Upper lobe of left lung (tissue), 6 donors: ENCODE results near the gene LILRB2. TPM values are rescaled to one million over a fixed set of nuclear protein-coding genes. Genes with fewer than 3 reads are reported as not detected.
A peak's percentile ranks its signal among the peaks of the same experiment; 100 is the strongest.
"Not testable (repeated sequence)": the region's sequence is repeated elsewhere in the genome, so short reads cannot be mapped to it uniquely, and the experiment has no call there.

Experiments
- ATAC-seq, 2 donors: fragments of 200-7000 bp; cut with Tn5 transposase; one replicate each; pipeline ENCODE4 v1.9.1; 2022; ENCODE audit warnings: mild to moderate bottlenecking in 2 of 2, moderate library complexity in 2 of 2; ENCODE audit not compliant: low FRiP score in 2 of 2
- DNase-seq, 2 donors: peaks; one replicate each; pipeline ENCODE4 v3.0.0-alpha.2; 2019 to 2020
- H3K27ac ChIP-seq, 4 donors: fragments of 200-600 bp; sonication (generic); one replicate each; pipeline ENCODE4 v1.5.1; 2016 to 2019
- H3K27me3 ChIP-seq, 4 donors: fragments of 200-600 bp; sonication (generic); one replicate each; pipeline ENCODE4 v1.5.1; 2017 to 2019
- H3K36me3 ChIP-seq, 4 donors: fragments of 200-600 bp; sonication (generic); one replicate each; pipeline ENCODE4 v1.5.1; 2016 to 2019
- H3K4me1 ChIP-seq, 4 donors: fragments of 200-600 bp; sonication (generic); one replicate each; pipeline ENCODE4 v1.5.1; 2018 to 2019
- H3K4me3 ChIP-seq, 4 donors: fragments of 200-600 bp; sonication (generic); one replicate each; pipeline ENCODE4 v1.5.1; 2017 to 2019; ENCODE audit warnings: mild to moderate bottlenecking in 2 of 4, moderate library complexity in 1 of 4
- H3K9me3 ChIP-seq, 4 donors: fragments of 200-600 bp; sonication (generic); one replicate each; pipeline ENCODE4 v1.5.1; 2018 to 2019
- EP300 ChIP-seq, 4 donors: sonication (generic); formaldehyde crosslinking; IDR thresholded peaks; one replicate each; pipeline ENCODE4 v1.5.1; 2017; ENCODE audit warnings: antibody characterized with exemption in 4 of 4, control low read depth in 2 of 4
- POLR2A ChIP-seq, 4 donors: fragments of 450-650 bp; IDR thresholded peaks; one replicate each; pipeline ENCODE4 v1.5.1; 2016 to 2017; ENCODE audit warnings: antibody characterized with exemption in 4 of 4, mild to moderate bottlenecking in 2 of 4
- POLR2AphosphoS5 ChIP-seq, 2 donors: sonication (generic); formaldehyde crosslinking; IDR thresholded peaks; one replicate each; pipeline ENCODE4 v1.5.1; 2017; ENCODE audit warnings: antibody characterized with exemption in 2 of 2
- WGBS, 2 donors: methylation state at CpG; one replicate each; pipeline ENCODE4 v1.1.5; 2017 to 2018; 5-methylcytosine and 5-hydroxymethylcytosine counted together
- total RNA-seq, 6 donors: library from RNA; depleted of rRNA in 4 of 6; stranded (reverse); fragments of >200 nt in 4 of 6; gene quantifications; one replicate each; pipeline versions ENCODE4 v1.1.0 to v1.2.1, GENCODE V29; 2016 to 2021
- TF ChIP-seq, protein P1 (sequence below), 6 experiments: fragments of 450-650 bp in 4 of 6; fragments of 200-600 bp in 2 of 6; sonication (generic) in 2 of 6; IDR thresholded peaks; one replicate each; pipeline ENCODE4 v1.5.1; 2016 to 2019; ENCODE audit warnings: antibody characterized with exemption in 6 of 6
- donor health status: DM: no; HTN: no; CAD: no; lungs with moderate emphysema.
- donor health status: DM: no; HTN: yes; CAD: no; lungs with severe emphysema.

The LILRB2 gene
- total RNA-seq, 6 donors from 2014 or later: 11.2 to 37.0 (median 22.7) TPM

DNA sequence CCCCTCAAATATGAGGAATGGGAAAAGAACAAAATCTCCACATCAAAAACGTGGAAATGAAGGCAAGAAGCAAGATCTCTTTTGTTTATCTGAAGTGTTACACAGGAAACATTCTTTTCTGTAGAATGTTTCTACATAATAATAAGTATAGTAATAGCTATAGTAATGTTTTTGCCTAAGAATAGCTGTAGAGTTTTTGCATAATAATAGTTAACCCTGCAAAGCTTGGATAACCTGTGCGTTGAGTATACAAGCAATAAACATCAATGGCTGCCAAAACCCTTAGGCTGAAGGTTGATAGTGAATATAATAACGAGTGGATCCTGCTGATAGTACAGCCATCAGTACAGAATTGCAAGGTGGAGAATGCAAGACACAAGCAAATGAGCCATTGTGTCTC is 43.2 kb upstream of the LILRB2 start:
- Histone ChIP-seq H3K36me3 (no peaks in the 10 kb centered on the region), H3K27me3 (no peaks in the 10 kb centered on the region), H3K4me1 (peaks cover 0 to 8% (median 0%) of the 10 kb centered on the region in 4 donors), H3K27ac (no peak overlapping the region), H3K9me3 (no peaks in the 10 kb centered on the region), H3K4me3 (no peak overlapping the region)
- TF ChIP-seq, protein P1, sequence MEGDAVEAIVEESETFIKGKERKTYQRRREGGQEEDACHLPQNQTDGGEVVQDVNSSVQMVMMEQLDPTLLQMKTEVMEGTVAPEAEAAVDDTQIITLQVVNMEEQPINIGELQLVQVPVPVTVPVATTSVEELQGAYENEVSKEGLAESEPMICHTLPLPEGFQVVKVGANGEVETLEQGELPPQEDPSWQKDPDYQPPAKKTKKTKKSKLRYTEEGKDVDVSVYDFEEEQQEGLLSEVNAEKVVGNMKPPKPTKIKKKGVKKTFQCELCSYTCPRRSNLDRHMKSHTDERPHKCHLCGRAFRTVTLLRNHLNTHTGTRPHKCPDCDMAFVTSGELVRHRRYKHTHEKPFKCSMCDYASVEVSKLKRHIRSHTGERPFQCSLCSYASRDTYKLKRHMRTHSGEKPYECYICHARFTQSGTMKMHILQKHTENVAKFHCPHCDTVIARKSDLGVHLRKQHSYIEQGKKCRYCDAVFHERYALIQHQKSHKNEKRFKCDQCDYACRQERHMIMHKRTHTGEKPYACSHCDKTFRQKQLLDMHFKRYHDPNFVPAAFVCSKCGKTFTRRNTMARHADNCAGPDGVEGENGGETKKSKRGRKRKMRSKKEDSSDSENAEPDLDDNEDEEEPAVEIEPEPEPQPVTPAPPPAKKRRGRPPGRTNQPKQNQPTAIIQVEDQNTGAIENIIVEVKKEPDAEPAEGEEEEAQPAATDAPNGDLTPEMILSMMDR (IDR thresholded peaks at IDR 0.05): no peak
- no peak for TF ChIP-seq EP300 (IDR thresholded peaks at IDR 0.05)
- WGBS, 2 donors: 26 to 47% methylated on average over 3 of the region's 3 CpGs
- ATAC-seq (no peak), DNase-seq (no peak)

DNA sequence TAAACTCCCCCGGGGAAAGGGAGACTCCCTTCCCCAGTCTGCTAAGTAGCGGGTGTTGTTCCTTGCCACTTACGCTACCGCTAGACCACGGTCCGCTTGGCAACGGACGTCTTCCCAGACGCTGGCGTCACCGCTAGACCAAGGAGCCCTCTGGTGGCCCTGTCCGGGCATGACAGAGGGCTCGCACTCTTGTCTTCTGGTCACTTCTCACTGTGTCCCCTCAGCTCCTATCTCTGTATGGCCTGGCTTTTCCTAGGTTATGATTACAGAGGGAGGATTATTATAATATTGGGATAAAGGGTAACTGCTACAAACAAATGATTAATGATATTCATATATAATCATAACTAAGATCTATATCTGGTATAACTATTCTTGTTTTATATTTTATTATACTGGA is 42.0 kb upstream of the LILRB2 start:
- ATAC-seq, H3K27ac ChIP-seq, H3K36me3 ChIP-seq, H3K4me1 ChIP-seq, DNase-seq, H3K27me3 ChIP-seq, H3K9me3 ChIP-seq, H3K4me3 ChIP-seq: not testable (repeated sequence)
- TF ChIP-seq, protein P1 (IDR thresholded peaks at IDR 0.05): peak in 3 of 6 experiments; percentile 12 to 30 (median 27)
- 29 to 40% methylated on average over 1 to 2 of the region's 13 CpGs for WGBS, 2 donors

DNA sequence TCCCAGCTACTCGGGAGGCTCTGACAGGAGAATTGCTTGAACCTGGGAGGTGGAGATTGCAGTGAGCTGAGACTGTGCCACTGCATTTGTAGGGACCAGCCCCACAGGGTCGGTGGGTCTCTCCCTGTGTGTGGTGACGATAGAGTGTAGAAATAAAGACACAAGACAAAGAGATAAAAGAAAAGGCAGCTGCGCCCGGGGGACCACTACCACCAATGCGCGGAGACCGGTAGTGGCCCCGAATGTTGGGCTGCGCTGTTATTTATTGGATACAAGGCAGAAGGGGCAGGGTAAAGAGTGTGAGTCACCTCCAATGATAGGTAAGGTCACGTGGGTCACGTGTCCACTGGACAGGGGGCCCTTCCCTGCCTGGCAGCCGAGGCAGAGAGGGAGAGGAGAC is 41.4 kb upstream of the LILRB2 start:
- H3K4me1 ChIP-seq, H3K27me3 ChIP-seq, H3K9me3 ChIP-seq, H3K36me3 ChIP-seq, ATAC-seq, DNase-seq, H3K27ac ChIP-seq, H3K4me3 ChIP-seq: not testable (repeated sequence)
- 87 to 88% methylated on average over 9 to 12 of the region's 13 CpGs for WGBS, 2 donors

DNA sequence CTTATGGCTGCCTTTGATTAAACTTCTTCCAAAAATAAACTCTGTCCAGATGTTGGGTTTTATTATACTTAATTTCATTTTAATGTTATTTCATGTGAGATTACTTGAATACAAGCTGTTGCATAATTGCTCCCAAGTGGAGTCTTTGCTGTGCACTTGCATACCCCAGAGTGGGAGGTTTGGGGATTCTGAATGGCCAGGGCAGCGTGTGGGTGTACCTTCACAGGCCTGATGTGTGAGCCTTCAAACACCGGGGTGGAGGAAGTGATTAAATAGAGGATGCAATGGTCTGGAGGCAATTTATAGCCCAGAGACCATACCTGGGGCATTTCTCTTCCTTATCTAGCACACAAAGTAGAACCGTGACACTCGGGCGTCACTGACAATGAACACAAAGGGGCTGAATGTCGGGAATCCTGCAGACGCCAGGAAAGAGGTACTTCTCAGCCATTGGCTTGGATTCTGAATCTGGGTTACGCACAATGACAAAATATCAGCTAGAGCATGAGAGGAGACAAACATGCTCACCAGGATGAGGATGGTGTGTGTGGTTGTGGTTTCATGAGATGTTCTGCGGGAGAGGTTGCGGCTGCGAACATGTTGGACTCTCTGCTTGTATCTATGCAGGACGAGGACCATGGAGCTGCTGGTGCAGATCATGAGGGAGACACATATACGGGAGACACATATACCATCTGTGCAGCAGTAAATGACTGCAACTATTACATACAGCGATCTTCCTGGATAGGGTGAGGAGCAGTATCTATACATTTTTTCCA is 39.2 kb upstream of the LILRB2 start:
- DNase-seq: no peak
- TF ChIP-seq, protein P1 (IDR thresholded peaks at IDR 0.05): no peak
- TF ChIP-seq EP300 (IDR thresholded peaks at IDR 0.05) (no peak), POLR2AphosphoS5 (IDR thresholded peaks at IDR 0.05) (no peak), POLR2A (IDR thresholded peaks at IDR 0.05) (no peak)
- no peak for ATAC-seq
- Histone ChIP-seq H3K4me3 (no peak overlapping the region), H3K27ac (no peak overlapping the region), H3K27me3 (no peaks in the 10 kb centered on the region), H3K4me1 (peaks cover 0 to 6% (median 3%) of the 10 kb centered on the region in 4 donors), H3K36me3 (no peaks in the 10 kb centered on the region), H3K9me3 (no peaks in the 10 kb centered on the region)
- 83 to 85% methylated on average over 14 of the region's 14 CpGs for WGBS, 2 donors

DNA sequence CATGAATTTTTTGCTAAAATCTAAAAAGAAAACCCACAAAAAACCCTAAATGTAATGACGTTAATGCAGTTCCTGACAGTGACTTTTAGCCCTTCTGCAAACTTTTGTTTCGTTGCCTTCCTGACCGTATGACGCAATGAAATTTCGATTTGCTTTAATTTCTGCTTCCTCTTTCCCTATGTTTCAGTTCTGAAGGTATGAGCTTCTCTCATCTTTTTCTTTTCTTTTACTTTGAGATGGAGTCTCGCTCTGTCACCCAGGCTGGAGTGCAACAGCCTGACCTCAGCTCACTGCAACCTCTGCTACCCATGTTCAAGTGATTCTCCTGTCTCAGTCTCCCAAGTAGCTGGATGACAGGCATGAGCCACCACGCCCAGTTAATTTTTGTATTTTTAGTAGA is 38.1 kb upstream of the LILRB2 start:
- no peak for DNase-seq
- no peaks in the 10 kb centered on the region for H3K36me3 ChIP-seq
- peaks cover 0 to 6% (median 2%) of the 10 kb centered on the region in 4 donors for H3K4me1 ChIP-seq
- ATAC-seq: peak in 1 of 2 donors; percentile 42
- TF ChIP-seq POLR2AphosphoS5 (IDR thresholded peaks at IDR 0.05) (no peak), EP300 (IDR thresholded peaks at IDR 0.05) (peak in 1 of 4 donors; percentile 16)
- H3K9me3 ChIP-seq: no peaks in the 10 kb centered on the region
- 55 to 62% methylated on average over 7 of the region's 7 CpGs for WGBS, 2 donors
- peak overlapping the region; percentile 53 to 72 (median 64) for H3K27ac ChIP-seq
- no peaks in the 10 kb centered on the region for H3K27me3 ChIP-seq
- no peak overlapping the region for H3K4me3 ChIP-seq

DNA sequence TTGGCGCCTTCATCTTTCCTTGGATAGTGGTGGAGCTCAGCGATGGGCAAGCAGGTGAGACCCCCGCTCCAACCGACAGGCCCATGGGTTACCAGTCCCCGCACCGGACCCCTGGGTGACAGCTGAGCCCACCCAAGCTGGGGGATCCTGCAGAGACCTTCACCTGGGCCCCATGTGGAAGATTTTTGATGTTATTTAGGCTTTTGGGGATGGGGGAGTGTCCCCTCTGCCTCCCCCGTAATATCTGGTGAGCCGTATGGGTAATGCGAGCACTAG is 37.0 kb upstream of the LILRB2 start:
- H3K36me3 ChIP-seq: no peaks in the 10 kb centered on the region
- no peak for DNase-seq
- no peak overlapping the region for H3K4me3 ChIP-seq
- no peaks in the 10 kb centered on the region for H3K9me3 ChIP-seq
- no peak for ATAC-seq
- H3K27ac ChIP-seq: peak overlapping the region in 2 of 4 donors; percentile 43 to 82
- 85 to 95% methylated on average over 8 to 9 of the region's 9 CpGs for WGBS, 2 donors
- H3K27me3 ChIP-seq: no peaks in the 10 kb centered on the region
- TF ChIP-seq POLR2A (IDR thresholded peaks at IDR 0.05) (no peak), EP300 (IDR thresholded peaks at IDR 0.05) (no peak), POLR2AphosphoS5 (IDR thresholded peaks at IDR 0.05) (no peak)
- TF ChIP-seq, protein P1 (IDR thresholded peaks at IDR 0.05): no peak
- H3K4me1 ChIP-seq: peaks cover 0 to 6% (median 2%) of the 10 kb centered on the region in 4 donors
